H1 (cell line): ENCODE results near the gene TADA2B.

Source experiments
- CHD2 ChIP-seq: IDR thresholded peaks from 2 replicates; pipeline ENCODE4 v1.6.1; 2012; ENCODE audit warnings: low read length, improper control_type of control experiment
- EGR1 ChIP-seq: IDR thresholded peaks from 2 replicates; pipeline ENCODE4 v1.6.1; 2011; ENCODE audit warnings: low read depth, low read length, borderline replicate concordance
- EP300 ChIP-seq, 2 experiments: IDR thresholded peaks; 1 replicate in 1 of 2; 2 replicates in 1 of 2; pipeline ENCODE4 v1.6.1; 2011 to 2012; ENCODE audit warnings: low read depth in 2 of 2, low read length in 2 of 2, mild to moderate bottlenecking in 2 of 2, borderline replicate concordance in 1 of 2, inconsistent platforms in 1 of 2, moderate library complexity in 1 of 2
- HDAC2 ChIP-seq, 2 experiments: fragments of 300-600 bp in 1 of 2; sonication (generic) in 1 of 2; IDR thresholded peaks; 2 replicates each; pipeline ENCODE4 v1.6.1; 2011 to 2012; ENCODE audit warnings: low read depth in 2 of 2, low read length in 2 of 2, mild to moderate bottlenecking in 2 of 2, moderate library complexity in 2 of 2, borderline replicate concordance in 1 of 2, inconsistent platforms in 1 of 2
- MAFK ChIP-seq: IDR thresholded peaks from 2 replicates; pipeline ENCODE4 v1.6.1; 2012; ENCODE audit warnings: low read depth, mild to moderate bottlenecking, improper control_type of control experiment, low read length
- POLR2A ChIP-seq, 2 experiments: IDR thresholded peaks; 1 replicate in 1 of 2; 2 replicates in 1 of 2; pipeline ENCODE4 v1.6.1; 2011; ENCODE audit warnings: low read depth in 2 of 2, low read length in 2 of 2, mild to moderate bottlenecking in 2 of 2; ENCODE audit errors: control extremely low read depth in 1 of 2
- POLR2AphosphoS5 ChIP-seq: IDR thresholded peaks from 2 replicates; pipeline ENCODE4 v1.6.1; 2011; ENCODE audit warnings: low read depth, low read length
- SIX5 ChIP-seq: IDR thresholded peaks from 2 replicates; pipeline ENCODE4 v1.6.1; 2011; ENCODE audit warnings: mild to moderate bottlenecking, low read depth, low read length
- SUZ12 ChIP-seq: fragments of 200-600 bp; sonication (generic); IDR thresholded peaks from 2 replicates; pipeline ENCODE4 v1.6.1; 2012; ENCODE audit warnings: mild to moderate bottlenecking, inconsistent platforms, low read length, moderate library complexity, mixed read lengths
- TCF12 ChIP-seq: IDR thresholded peaks from 2 replicates; pipeline ENCODE4 v1.6.1; 2011; ENCODE audit warnings: low read depth, mild to moderate bottlenecking, low read length
- TEAD4 ChIP-seq: IDR thresholded peaks from 2 replicates; pipeline ENCODE4 v1.6.1; 2012; ENCODE audit warnings: low read depth, low read length, inconsistent platforms, mixed read lengths
- TF ChIP-seq, protein P1 (sequence below), 3 experiments: IDR thresholded peaks; 1 replicate in 2 of 3; 2 replicates in 1 of 3; pipeline versions ENCODE4 v1.5.1 to v1.6.1; 2011; ENCODE audit warnings: low read length in 3 of 3, mild to moderate bottlenecking in 3 of 3, inconsistent platforms in 2 of 3, low read depth in 1 of 3, moderate library complexity in 1 of 3; ENCODE audit not compliant: insufficient read depth in 1 of 3; ENCODE audit errors: control extremely low read depth in 1 of 3
- TF ChIP-seq, protein P2 (sequence below): IDR thresholded peaks from 2 replicates; pipeline ENCODE4 v1.6.1; 2012; ENCODE audit warnings: inconsistent platforms

DNA sequence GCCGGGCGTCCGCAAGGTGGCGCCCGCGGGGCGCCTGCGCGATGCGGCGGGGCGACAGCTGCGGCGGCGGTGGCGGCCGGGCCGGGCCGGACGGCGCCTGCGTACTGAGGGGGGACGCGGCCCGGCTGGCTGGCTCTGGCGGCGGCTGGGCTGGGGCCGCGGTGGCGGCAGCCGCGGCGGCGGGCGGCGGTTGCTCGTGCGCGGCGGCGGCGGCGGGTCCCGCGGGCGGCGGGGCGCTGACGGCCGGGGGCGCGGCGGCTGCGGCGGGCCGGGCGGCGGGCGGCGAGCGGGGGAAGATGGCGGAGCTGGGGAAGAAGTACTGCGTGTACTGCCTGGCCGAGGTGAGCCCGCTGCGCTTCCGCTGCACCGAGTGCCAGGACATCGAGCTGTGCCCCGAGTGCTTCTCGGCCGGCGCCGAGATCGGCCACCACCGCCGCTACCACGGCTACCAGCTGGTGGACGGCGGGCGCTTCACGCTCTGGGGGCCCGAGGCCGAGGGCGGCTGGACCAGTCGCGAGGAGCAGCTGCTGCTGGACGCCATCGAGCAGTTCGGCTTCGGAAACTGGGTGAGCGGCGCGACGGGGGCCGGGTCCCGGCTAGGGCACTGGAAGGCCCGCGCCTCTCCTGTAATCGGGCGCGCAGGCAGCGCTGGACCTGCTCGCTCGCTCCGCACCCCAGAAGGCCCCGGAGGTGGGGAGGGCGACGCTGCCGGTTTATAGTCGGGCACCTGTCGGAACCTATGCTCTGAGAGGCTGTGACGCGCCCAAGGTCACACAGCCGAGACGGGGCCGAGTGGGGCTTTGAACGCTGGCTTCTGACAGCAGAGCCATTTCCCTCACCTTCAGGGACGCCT lies at the start of gene TADA2B:
- TF ChIP-seq, protein P1, sequence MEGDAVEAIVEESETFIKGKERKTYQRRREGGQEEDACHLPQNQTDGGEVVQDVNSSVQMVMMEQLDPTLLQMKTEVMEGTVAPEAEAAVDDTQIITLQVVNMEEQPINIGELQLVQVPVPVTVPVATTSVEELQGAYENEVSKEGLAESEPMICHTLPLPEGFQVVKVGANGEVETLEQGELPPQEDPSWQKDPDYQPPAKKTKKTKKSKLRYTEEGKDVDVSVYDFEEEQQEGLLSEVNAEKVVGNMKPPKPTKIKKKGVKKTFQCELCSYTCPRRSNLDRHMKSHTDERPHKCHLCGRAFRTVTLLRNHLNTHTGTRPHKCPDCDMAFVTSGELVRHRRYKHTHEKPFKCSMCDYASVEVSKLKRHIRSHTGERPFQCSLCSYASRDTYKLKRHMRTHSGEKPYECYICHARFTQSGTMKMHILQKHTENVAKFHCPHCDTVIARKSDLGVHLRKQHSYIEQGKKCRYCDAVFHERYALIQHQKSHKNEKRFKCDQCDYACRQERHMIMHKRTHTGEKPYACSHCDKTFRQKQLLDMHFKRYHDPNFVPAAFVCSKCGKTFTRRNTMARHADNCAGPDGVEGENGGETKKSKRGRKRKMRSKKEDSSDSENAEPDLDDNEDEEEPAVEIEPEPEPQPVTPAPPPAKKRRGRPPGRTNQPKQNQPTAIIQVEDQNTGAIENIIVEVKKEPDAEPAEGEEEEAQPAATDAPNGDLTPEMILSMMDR (IDR thresholded peaks at IDR 0.05; ENCODE audit: control extremely low read depth in 1 of 3, insufficient read depth in 1 of 3, low read depth in 1 of 3, low read length in 3 of 3) = no peak
- no peak for TF ChIP-seq EP300 (IDR thresholded peaks at IDR 0.05; ENCODE audit: borderline replicate concordance in 1 of 2, low read depth in 2 of 2, low read length in 2 of 2)
- TF ChIP-seq TEAD4 = no peak
- TF ChIP-seq EGR1 = no peak
- no peak; a peak in 2 of 3 replicates for TF ChIP-seq POLR2A (IDR thresholded peaks at IDR 0.05; ENCODE audit: control extremely low read depth in 1 of 2, low read depth in 2 of 2, low read length in 2 of 2)
- TF ChIP-seq, protein P2, sequence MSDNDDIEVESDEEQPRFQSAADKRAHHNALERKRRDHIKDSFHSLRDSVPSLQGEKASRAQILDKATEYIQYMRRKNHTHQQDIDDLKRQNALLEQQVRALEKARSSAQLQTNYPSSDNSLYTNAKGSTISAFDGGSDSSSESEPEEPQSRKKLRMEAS = no peak
- no peak for TF ChIP-seq CHD2
- TF ChIP-seq MAFK = no peak
- TF ChIP-seq SIX5 = no peak
- no peak for TF ChIP-seq TCF12
- TF ChIP-seq SUZ12 = no peak; the same call in 1 of the 2 replicates
- peak; percentile 22; the same call in 1 of the 2 replicates for TF ChIP-seq POLR2AphosphoS5
- 0 out of 4 replicates have a peak, but pooled peaks of 1 of the 2 experiments have one; percentile 65 for TF ChIP-seq HDAC2 (IDR thresholded peaks at IDR 0.05; ENCODE audit: borderline replicate concordance in 1 of 2, low read depth in 2 of 2, low read length in 2 of 2)
